Measurements from ENCODE around the gene MACROH2A2.
"Not testable (repeated sequence)": the region's sequence is repeated elsewhere in the genome, so short reads cannot be mapped to it uniquely, and the experiment has no call there.

The MACROH2A2 gene

DNA sequence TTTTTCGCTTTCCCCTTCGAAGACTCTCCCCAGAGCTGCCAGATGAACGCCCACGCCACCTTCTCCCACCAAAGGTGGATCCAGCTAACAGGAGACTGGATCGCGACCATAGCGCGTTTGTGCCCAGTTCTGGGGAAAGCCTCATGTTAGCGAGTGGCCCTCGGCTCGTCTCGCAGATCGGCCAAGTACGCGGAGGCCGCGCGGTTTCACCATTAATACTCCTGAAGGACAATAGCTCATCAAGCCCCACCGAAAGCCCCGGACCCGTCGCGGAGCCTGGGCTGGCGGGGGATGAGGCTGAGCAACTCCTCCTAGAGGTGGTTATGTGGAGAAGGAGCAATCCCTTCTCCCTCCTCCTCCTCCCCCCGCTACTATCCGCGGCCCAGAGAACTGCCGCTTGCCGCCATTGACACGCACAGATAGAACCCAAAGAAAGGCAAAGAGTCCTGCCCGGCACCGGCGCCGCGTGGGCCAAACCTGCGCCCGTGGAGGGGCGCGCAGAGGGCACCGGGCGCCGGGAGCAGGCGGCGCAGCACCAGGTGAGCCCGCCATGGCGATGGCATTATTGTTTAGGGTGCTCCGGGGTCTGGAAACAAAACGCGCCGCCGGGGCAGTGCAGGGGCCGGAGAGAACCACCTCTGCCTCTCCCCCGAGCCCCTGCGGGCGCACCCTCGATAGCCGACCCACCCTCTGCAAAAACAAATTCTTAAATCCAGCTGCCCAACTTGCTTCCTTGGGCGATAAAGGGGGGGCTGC is at the start of gene MACROH2A2:
Gene MACROH2A2, plus strand, starts transcription at position 385 of the 756 bp plus-strand sequence. CDS start 22,813 bp downstream, outside the sequence.
- DNase-seq = no peak

DNA sequence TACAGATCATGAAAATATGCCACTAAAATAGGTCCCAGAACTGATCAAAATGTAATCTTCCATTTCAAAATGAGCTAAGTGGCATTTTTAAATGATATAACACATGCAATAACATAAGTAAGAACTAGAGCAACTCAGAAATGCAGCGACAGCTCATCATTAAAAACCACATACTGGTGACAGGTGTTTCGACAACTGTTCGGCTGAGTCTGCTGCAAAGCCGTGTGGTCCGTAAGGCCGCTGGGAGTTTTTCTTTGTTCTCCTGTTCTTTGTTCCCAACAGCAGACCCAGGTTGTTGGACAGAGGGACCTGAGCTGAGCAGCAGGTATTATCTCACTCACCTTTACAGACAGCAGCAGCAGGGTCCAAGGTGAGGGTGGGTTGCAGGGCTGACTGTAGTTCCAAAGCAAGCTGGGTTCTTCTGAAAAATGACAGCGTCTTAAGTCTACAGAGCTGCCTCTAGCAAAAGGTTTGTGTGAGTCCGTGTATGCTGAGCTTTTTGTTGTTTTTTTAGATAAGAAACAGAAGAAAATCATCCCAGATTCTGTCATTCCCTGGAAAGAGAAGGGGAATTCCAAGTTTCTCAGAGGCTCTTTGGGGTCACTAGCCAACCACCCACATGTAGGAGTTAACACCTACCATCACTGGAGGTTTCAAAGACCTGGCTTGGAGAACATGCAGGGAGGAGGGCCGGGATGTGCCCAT is 45.4 kb upstream of the MACROH2A2 start:
- no peak for DNase-seq

- no peak for DNase-seq
Measured at GRCh38 chr10:70031215-70031614, 21.4 kb upstream of the MACROH2A2 start.

DNA sequence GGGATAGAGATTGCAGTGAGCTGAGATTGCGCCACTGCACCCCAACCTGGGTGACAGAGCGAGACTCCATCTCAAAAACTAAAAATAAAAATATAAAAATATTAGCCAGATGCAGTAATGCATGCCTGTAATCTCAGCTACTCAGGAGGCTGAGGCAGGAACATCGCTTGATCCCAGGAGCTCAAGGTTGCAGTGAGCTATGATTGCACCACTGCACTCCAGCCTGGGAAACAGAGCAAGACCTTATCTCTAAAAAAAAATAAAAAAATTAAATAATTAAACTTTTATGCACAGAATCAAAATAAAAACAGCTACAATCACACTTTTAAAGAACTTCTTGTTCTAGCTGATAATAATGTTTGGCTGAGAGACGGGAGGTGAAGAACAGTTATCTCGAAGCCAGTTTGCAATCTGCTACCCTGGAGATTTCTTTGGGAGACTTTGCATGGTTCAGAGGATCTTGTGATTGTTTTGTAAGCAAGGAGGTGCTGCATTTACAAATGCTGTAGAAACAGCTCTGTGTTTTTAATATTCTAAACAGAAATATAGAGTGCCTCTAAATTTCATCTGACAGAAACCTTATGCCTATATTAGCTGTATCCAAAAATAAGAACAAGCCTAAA is 19.9 kb upstream of the MACROH2A2 start:
- no peak for DNase-seq

DNA sequence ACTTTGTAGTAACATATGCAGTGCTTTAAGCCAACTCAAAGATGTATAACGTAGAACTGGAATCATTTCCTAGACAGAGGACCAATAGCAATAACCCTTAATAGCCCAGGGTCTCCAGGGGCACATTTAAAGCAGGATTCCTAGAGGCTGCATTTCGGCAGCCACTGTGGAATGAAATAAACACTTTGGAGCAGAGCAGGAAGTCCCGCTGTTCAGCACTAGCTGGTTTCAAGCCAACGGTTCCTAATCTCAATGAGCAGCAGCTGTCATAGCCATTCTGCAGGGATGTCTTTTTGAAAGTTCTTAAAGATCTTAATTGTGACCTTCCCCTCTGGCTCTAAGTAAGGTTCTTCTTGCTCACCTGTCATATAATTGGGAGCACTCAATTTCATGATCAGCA is 18.4 kb upstream of the MACROH2A2 start:
- no peak for DNase-seq

GRCh38 chr10:70035531-70035930 is 17.1 kb upstream of the MACROH2A2 start:
- DNase-seq = no peak

DNA sequence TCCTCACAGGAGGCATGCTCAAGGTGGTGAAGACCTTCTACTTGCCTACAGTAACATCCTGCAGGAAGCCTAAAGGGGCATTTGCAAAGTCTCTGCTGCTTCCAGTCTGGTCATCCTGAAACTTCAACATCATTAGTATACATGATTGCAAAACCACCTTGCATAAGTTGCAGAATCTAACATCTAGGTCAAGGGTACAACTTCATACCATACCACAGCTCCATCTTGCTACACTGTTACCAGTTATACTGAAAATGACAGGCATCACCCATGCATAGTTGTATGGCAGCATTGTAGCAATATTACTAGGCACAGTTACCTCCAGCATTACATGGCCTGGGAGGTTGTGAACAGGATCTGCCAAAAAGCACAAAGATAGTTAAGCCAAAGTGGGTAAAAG is 13.7 kb upstream of the MACROH2A2 start:
- no peak for DNase-seq

GRCh38 chr10:70041016-70041415 is 11.6 kb upstream of the MACROH2A2 start:
- no peak for DNase-seq

- DNase-seq = not testable (repeated sequence)
Measured at GRCh38 chr10:70041739-70042138, 10.9 kb upstream of the MACROH2A2 start.

- DNase-seq = not testable (repeated sequence)
Measured at GRCh38 chr10:70047066-70047465, 5.6 kb upstream of the MACROH2A2 start.

GRCh38 chr10:70048030-70048723 is 4.5 kb upstream of the MACROH2A2 start:
- no peak for DNase-seq

DNA sequence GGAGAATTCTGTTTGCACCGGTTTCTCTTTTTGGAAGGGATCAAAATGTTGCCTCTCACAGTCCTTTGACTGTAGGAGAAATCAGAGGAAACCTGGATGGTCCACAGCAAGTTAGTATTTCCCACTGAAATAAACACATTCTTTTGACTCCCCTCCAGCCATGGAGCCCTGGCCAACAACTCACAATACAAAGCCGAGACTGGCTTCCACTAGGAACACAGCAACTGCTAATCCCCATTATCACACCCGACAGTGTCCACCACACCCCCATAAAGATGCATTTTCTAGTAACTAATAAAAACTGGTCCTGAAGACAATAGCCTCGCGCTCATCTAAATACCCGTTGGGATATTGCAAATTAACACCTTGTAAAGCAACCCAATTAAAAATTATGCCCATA is 798 bp upstream of the MACROH2A2 start:
- DNase-seq = no peak

DNA sequence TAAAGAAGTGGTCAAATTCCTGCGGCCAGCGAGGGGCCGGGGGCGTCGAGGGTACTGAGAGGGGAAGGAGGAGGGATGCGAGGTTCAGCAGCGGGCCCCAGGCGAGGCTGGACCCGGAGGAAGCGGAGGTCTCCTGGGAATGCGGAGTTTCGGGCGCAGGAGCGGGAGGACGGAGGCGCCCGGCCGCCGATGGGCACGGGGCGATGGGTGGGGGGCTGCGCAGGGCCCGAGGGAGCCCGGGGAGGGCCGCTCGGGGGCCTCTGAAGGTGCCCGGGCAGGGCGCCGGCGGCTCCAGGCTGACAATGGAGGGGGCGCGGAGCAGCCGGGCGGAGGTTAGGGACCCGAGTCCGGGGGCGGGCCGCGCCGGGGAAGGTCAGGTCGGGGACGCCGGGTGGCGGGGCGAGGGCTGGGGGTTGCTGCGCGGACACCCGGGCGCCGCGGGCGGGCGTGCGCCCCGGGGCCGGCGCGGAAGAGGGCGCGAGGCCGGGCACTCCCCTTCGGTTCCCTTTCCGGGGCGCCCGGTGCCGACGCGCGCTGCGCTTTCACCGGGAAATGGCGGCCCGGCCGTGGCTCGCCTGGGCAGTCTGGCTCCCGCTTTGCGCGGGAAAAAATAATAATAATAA is 683 bp downstream of the MACROH2A2 start:
- no peak for DNase-seq

DNA sequence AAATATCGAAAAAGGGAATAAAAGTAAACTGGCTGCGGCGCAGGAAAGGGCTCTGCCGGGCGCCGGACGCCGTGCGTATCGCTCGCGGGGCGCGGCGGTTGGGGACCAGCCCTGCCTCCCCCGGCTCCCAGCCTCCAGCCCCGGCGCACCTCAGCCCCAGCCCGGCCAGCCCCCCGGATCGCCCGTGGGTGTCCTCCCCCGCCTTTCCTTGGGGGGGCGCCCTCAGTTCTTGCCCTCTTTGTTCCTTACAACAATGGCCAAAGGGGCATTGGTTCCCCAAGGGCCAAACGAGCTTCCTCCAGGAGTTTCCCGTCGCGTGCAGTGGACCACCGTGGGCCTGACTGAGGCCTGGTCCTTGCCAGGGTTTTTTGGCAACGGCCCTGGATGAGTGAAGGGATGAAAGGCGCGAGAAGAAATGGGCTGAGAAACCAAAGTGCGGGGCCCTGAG is 1.2 kb downstream of the MACROH2A2 start:
- DNase-seq = no peak

- no peak for DNase-seq
Measured at GRCh38 chr10:70054902-70055301, 2.3 kb downstream of the MACROH2A2 start.

GRCh38 chr10:70055550-70055949 is 2.9 kb downstream of the MACROH2A2 start:
- DNase-seq = no peak

DNA sequence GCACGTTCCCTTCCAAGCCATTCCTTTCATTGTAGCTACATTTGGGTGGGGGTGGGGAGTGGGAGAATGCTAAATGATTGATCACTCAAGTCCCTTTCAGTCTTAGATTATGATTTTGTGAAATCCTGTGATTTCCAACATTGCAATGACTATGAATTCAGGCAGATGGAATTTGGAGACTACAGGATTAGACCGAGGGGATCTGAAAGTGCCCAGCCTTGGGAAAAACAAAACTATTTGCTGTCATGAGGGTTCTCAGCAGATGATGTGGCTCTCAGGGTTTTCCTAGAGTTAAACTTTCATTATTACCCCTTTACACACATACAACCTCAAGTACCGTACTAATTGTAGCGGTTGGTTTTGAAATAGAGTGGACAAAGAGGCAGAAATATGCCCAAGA is 4.7 kb downstream of the MACROH2A2 start:
- DNase-seq = no peak

GRCh38 chr10:70060389-70060788 is 7.7 kb downstream of the MACROH2A2 start:
- DNase-seq = no peak

DNA sequence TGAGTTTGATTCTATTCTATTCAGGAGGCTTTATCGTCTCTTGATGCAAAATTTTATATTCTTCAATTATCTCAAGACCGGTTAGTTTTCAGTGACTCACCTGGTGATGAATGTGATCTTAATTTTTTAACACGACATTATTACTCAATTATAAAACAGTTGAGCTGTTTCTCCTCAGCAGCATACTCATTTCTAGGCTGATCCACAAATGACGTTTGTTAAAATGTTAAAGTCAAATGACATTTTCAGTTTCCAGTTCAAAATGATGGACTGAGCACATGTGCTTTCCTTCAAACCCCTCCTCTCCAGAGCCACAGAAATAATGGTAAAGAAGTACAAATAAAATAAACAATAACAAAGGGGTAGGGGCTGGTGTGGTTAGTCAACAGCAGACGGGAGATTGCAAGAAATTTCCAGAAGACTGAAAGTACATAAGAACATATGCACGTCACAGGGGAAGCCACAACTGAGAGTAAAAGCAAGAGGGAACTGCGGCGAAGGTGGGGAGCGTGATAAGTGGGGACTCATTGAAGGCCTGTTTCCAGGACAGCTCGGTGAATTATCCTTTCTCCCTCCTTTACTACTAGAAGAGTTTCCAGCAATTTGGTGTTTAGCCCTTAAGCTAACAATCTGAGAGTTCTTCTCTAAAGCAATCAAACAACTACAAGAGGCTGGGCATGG is 10.9 kb downstream of the MACROH2A2 start:
- DNase-seq = no peak

GRCh38 chr10:70064486-70064885 is 11.8 kb downstream of the MACROH2A2 start:
- DNase-seq = no peak

- DNase-seq = no peak
Measured at GRCh38 chr10:70066190-70066589, 13.5 kb downstream of the MACROH2A2 start.

DNA sequence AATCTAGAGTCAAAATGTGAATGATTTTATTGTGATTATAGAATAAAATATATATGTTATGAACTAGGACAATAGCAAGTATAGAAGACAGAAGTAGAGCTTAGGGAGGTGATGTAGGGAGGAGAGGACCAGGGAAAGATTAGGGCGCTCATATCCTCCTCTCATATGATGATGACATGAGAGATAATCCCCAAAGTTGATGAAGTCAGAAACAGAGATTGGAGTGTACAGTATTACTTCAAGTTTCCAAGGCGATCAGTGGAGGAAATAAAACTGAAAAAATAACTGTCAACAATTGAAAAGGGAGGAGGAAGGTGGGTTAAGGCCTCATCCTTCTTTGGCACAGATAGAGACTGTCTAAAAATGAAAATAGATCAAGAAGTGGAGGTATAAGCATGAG is 14.9 kb downstream of the MACROH2A2 start:
- DNase-seq = no peak
